HEK293T (cell line): ENCODE measurements around the gene CELF2.

Source experiments
- CTCF ChIA-PET: fragments of 350-600 bp; formaldehyde crosslinking; extraction: SDS; loops from one replicate; lab custom pipeline; 2021; ENCODE audit warnings: antibody characterized with exemption, inconsistent platforms; lab: Yijun Ruan, JAX
- POLR2A ChIA-PET: fragments of 350-600 bp; formaldehyde crosslinking; extraction: SDS; loops from one replicate; lab custom pipeline; 2020; ENCODE audit warnings: antibody characterized with exemption, inconsistent platforms; lab: Yijun Ruan, JAX
- DNase-seq: peaks from one replicate; pipeline ENCODE4 v3.0.0; 2012; ENCODE audit warnings: mixed read lengths; ENCODE audit errors: extremely low spot score
- ARNT ChIP-seq: fragments of 450-650 bp; IDR thresholded peaks from 2 replicates; pipeline ENCODE4 v1.6.1; 2017; ENCODE audit warnings: mild to moderate bottlenecking
- BHLHE40 ChIP-seq: fragments of 450-650 bp; IDR thresholded peaks from 2 replicates; pipeline ENCODE4 v1.6.1; 2016; ENCODE audit warnings: mild to moderate bottlenecking, moderate library complexity, borderline replicate concordance
- CTBP1 ChIP-seq: fragments of 450-650 bp; IDR thresholded peaks from 2 replicates; pipeline ENCODE4 v1.6.1; 2016; ENCODE audit warnings: borderline replicate concordance
- ELF4 ChIP-seq: fragments of 450-650 bp; IDR thresholded peaks from 2 replicates; pipeline ENCODE4 v1.6.1; 2017; ENCODE audit warnings: antibody characterized with exemption
- FOXA1 ChIP-seq: fragments of 450-650 bp; IDR thresholded peaks from 2 replicates; pipeline ENCODE4 v1.6.1; 2016; ENCODE audit warnings: mild to moderate bottlenecking
- FOXK2 ChIP-seq: fragments of 450-650 bp; IDR thresholded peaks from 2 replicates; pipeline ENCODE4 v1.6.1; 2016; ENCODE audit warnings: mild to moderate bottlenecking
- FOXM1 ChIP-seq: fragments of 450-650 bp; IDR thresholded peaks from 2 replicates; pipeline ENCODE4 v1.6.1; 2017; ENCODE audit warnings: mild to moderate bottlenecking, borderline replicate concordance
- HDGF ChIP-seq: fragments of 450-650 bp; IDR thresholded peaks from 2 replicates; pipeline ENCODE4 v1.6.1; 2017; ENCODE audit warnings: antibody characterized with exemption, borderline replicate concordance
- L3MBTL2 ChIP-seq: fragments of 450-650 bp; conservative IDR thresholded peaks from 2 replicates; pipeline ENCODE4 v1.6.1; 2016; ENCODE audit warnings: mild to moderate bottlenecking
- LEF1 ChIP-seq: fragments of 450-650 bp; IDR thresholded peaks from 2 replicates; pipeline ENCODE4 v1.6.1; 2017; ENCODE audit warnings: mild to moderate bottlenecking, borderline replicate concordance
- NFRKB ChIP-seq: fragments of 450-650 bp; IDR thresholded peaks from 2 replicates; pipeline ENCODE4 v1.6.1; 2016; ENCODE audit warnings: mild to moderate bottlenecking, moderate library complexity
- SP1 ChIP-seq: fragments of 450-650 bp; IDR thresholded peaks from 2 replicates; pipeline ENCODE4 v1.6.1; 2017
- SUZ12 ChIP-seq: fragments of 450-650 bp; IDR thresholded peaks from 2 replicates; pipeline ENCODE4 v1.6.1; 2016; ENCODE audit warnings: mild to moderate bottlenecking
- TARDBP ChIP-seq: fragments of 450-650 bp; IDR thresholded peaks from 2 replicates; pipeline ENCODE4 v1.6.1; 2016
- ZNF384 ChIP-seq: fragments of 450-650 bp; IDR thresholded peaks from 2 replicates; pipeline ENCODE4 v1.6.1; 2016
- TF ChIP-seq, protein P1 (sequence below): fragments of 450-650 bp; IDR thresholded peaks from 2 replicates; pipeline ENCODE4 v1.6.1; 2016

Gene CELF2

DNA sequence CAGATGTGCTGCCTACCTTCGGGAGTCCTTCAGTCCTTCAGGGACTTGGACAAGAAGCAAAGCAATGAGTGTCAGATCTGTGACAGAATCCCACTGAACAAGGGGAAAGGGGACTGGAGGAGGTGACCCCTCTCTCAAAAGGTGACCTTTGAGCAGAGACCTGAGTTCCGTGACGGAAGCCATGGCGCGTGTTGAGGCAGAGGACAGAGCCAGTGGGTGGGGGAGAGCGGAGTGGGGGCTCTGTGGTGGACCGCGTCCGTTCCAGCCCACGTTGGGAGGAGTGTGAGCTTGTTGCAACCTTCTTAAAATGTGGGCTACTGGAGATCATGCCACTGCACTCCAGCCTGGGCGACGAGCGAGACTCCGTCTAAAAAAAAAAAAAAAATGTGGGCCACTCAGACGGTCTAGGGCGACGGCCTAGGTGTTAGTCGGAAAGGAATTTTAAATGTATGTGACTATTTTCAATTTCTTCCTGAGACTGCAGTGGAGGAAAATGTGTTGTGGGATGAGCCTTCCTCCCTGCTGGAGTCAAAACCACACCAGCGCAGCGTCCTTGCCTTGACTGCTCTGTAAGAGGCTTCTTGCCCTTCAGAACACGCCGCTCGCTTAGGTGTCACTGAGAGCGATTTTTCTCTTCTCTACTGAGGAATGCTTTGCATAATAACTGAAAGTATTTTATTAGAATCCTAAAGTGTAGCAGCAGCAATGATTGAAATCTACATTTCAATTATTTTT lies 272.7 kb downstream of the CELF2 start:
- no peak for DNase-seq
- ChIA-PET POLR2A (no interaction called here), CTCF (no interaction called here)
- TF ChIP-seq, protein P1, sequence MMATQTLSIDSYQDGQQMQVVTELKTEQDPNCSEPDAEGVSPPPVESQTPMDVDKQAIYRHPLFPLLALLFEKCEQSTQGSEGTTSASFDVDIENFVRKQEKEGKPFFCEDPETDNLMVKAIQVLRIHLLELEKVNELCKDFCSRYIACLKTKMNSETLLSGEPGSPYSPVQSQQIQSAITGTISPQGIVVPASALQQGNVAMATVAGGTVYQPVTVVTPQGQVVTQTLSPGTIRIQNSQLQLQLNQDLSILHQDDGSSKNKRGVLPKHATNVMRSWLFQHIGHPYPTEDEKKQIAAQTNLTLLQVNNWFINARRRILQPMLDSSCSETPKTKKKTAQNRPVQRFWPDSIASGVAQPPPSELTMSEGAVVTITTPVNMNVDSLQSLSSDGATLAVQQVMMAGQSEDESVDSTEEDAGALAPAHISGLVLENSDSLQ: no peak
- TF ChIP-seq CTBP1 (no peak), FOXA1 (no peak), TARDBP (no peak), ZNF384 (no peak), NFRKB (no peak), ARNT (no peak), SP1 (no peak), LEF1 (no peak), FOXM1 (no peak), BHLHE40 (no peak), FOXK2 (no peak), L3MBTL2 (no peak)

DNA sequence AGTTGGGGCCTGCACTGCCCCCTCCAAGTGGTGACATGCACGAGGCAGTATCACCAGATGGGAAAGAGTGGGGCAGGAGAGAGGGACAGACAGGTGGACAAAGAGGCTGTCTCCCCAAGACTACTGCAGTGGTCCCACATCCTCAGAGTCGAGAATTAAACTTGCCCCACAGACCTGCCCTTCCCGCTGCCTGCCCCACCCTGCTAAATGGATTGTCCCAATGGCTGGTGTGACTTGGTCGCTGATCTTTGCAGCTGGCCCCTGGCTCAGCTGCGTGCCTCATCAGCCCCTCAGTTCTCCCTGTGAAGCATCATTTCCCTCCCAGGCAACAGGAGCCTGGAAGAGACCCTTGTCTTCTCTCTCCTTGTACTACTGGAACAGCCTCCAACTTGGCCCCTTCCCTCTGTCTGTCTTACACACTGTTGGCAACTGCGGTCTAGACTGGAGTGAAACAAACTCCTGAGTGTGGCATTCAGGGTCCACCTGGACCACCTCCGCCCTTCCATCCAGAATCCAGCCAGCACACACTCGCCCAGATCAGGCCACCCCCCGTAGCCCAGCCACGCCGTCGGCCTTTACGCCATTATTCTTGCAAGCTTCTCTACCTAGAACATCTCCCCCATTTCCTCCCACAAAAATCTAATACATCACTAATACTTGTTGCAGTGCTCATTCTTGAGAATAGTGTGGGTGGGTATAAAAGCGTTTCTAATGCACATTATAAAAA lies 275.1 kb downstream of the CELF2 start:
- CTCF ChIA-PET: no interaction called here
- POLR2A ChIA-PET: no interaction called here
- TF ChIP-seq, protein P1: no peak
- no peak for TF ChIP-seq CTBP1
- DNase-seq: no peak

DNA sequence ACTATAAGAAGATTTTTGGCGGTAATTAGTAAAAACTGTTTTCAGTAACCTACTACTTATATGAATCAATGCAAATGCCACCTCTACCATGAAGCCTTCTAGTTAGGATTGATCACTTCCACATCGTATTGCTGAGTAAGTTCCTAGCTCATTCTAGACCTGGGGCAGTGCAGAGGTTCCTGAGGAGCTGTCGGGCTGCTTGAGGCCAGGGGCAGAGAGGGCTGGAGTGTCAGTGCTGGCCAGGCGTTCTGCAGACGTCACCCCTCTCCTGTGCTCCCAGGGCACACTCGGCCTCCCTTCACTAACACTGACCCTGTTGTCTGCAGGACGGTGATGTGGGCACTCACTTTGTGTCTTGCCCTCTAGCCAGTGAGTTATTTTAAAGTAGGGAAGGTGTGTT lies 275.7 kb downstream of the CELF2 start:
- ChIA-PET CTCF (no interaction called here), POLR2A (no interaction called here)
- DNase-seq: no peak
- TF ChIP-seq BHLHE40: no peak
- no peak for TF ChIP-seq HDGF
- no peak for TF ChIP-seq CTBP1
- TF ChIP-seq FOXA1: no peak
- no peak for TF ChIP-seq SUZ12
- TF ChIP-seq LEF1: no peak
- TF ChIP-seq FOXM1: no peak
- no peak for TF ChIP-seq SP1

DNA sequence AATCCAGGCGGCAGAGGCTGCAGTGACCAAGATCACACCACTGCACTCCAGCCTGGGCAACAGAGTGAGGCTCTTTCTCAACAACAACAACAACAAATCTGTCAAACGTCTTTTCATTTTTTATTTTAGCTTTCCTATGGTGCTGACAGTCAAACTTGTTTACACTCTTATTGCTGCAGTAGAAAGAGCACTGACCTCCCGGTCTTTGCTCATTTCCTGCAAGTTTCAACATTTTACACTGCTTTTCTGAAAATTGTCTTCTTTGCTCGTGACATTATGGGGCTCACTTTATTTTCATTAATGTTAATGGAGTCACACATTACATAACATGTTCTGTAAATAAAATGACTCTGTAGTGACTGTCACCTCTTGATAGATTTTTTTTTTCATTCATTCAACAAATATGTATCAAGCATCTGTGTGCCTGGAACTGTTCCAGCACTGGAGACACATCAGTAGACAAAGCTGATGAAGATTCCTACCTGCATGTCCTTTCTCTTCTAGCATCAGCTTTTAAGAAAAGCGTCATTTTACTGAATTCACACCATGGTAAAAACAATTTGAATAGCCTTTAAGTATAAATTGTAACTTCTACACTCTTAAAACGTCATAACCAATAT lies 277.3 kb downstream of the CELF2 start:
- DNase-seq: no peak
- ChIA-PET CTCF (no interaction called here), POLR2A (no interaction called here)
- TF ChIP-seq ELF4 (no peak), FOXM1 (no peak), NFRKB (no peak), ARNT (no peak), HDGF (no peak), CTBP1 (no peak), SP1 (no peak), FOXK2 (no peak), ZNF384 (no peak), LEF1 (no peak), FOXA1 (no peak), TARDBP (no peak), L3MBTL2 (no peak), BHLHE40 (no peak), SUZ12 (no peak)
- TF ChIP-seq, protein P1: no peak

DNA sequence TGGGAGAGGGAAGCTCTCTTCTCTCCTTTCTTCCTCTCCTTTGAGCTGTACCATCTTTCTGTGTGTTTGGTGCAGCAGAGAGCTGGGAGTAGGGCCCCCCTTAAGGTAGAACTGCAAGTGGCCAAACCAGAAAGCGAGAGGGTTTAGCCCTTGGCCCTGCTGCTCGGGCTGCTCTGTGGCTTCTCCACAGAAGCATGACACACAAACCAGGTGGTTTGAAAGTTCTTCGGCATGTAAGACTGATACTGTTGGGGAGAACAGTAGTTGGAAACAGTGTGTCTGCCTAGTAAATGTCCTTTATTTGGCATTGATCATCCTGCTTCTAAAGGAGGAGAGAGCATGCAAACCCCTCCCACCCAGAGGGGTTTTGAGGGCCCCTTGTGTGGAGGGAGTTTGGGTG lies 277.8 kb downstream of the CELF2 start:
- TF ChIP-seq FOXA1 (no peak), HDGF (no peak), CTBP1 (no peak), ELF4 (no peak), FOXK2 (no peak), SP1 (no peak), ZNF384 (no peak)
- TF ChIP-seq, protein P1: no peak
- DNase-seq: no peak
- CTCF ChIA-PET: no interaction called here
- POLR2A ChIA-PET: no interaction called here
